AG04450 (cell line): ENCODE data around the gene TMCC1. TPM values are rescaled to one million over a fixed set of nuclear protein-coding genes. Genes with fewer than 3 reads are reported as not detected.
A peak's percentile ranks its signal among the peaks of the same experiment; 100 is the strongest.

Source experiments
- CTCF ChIA-PET: fragments of 300-600, 350-600 bp; formaldehyde crosslinking; extraction: SDS; loops from one replicate; lab custom pipeline; 2022; ENCODE audit warnings: antibody characterized with exemption, inconsistent platforms; lab: Charles Lee
- POLR2A ChIA-PET: fragments of 350-600 bp; formaldehyde crosslinking; extraction: SDS; loops from one replicate; lab custom pipeline; 2021; ENCODE audit warnings: antibody characterized with exemption, inconsistent platforms; lab: Yijun Ruan, JAX
- DNase-seq: peaks from one replicate; pipeline ENCODE4 v3.0.0-alpha.2; 2011; ENCODE audit warnings: low read depth, low spot score
- H3K27ac ChIP-seq: one replicate; pipeline ENCODE4 v1.5.1; 2012; ENCODE audit warnings: low read depth, low read length, control low read depth
- H3K27me3 ChIP-seq: one replicate; pipeline ENCODE4 v1.6.0; 2012; ENCODE audit warnings: low read length; ENCODE audit not compliant: control insufficient read depth, insufficient read depth
- H3K4me3 ChIP-seq: 2 replicates; pipeline ENCODE4 v1.5.1; 2011; ENCODE audit warnings: mild to moderate bottlenecking, low read depth, low read length, control low read depth
- H3K9me3 ChIP-seq: 2 replicates; pipeline ENCODE4 v1.5.1; 2012; ENCODE audit warnings: low read length; ENCODE audit not compliant: control insufficient read depth, insufficient read depth
- CTCF ChIP-seq: IDR thresholded peaks from 2 replicates; pipeline ENCODE4 v1.5.1; 2011; ENCODE audit warnings: low read depth, low read length, control low read depth, inconsistent platforms
- polyA plus RNA-seq: library from polyadenylated mRNA; depleted of rRNA; stranded (reverse); fragments of >200 nt; gene quantifications from 2 replicates; pipeline ENCODE4 v1.2.3, GENCODE V29; 2011

TMCC1 gene
- polyA plus RNA-seq, 1 experiment = 14.1 TPM

DNA sequence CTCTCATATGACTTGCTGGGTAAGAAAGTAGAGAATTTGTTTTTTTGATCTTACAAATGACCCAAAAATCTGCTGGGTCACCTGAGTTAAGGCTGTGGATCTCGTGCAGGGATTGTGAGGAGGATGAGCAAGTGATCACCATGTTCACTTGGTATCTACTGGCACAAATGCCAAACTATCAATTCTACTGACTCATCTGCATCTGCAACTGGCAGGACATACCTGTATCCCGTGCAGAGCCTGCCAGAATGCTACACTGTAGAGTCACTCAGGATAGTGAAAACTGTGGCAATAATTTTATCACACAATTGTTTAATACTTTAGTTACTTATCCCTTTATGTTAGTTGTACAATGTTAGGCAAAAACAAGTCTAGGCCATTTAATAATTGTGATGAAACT, 157.4 kb downstream of the TMCC1 start:
- Histone ChIP-seq H3K27me3 (no peaks in the 10 kb centered on the region), H3K9me3 (no peaks in the 10 kb centered on the region), H3K27ac (no peak overlapping the region), H3K4me3 (no peak overlapping the region)
- ChIA-PET CTCF (no interaction called here), POLR2A (interaction anchor here (0.7 kb wide), 1 partner anchor 254 kb away, joined by 3 read pairs; no protein-coding TSS in a partner anchor)
- no peak for TF ChIP-seq CTCF
- no peak for DNase-seq

DNA sequence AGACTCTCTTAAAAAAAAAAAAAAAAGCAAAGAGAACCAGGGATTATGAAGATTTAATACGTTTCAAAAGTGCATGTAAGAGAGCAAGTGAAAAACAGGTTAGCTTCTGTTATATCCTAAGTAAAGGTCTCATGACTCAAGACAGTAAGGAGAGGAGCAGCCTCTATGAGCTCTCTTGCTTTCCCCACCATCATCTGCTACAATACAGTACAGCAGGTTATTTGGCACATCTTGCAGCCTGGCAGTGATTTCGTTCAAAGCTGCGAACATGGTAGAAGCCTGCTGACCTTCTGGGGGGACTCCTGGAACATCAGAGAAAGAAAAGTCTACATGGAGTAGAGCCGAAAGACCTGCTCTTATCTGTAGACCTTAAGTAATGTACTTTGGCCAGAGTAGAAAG, 157.9 kb downstream of the TMCC1 start:
- Histone ChIP-seq H3K27me3 (no peaks in the 10 kb centered on the region), H3K27ac (no peak overlapping the region), H3K9me3 (no peaks in the 10 kb centered on the region), H3K4me3 (no peak overlapping the region)
- ChIA-PET CTCF (interaction anchor here (1.1 kb wide), 1 partner anchor 9 kb away, joined by 3 read pairs; no protein-coding TSS in a partner anchor), POLR2A (interaction anchor here (0.7 kb wide), 1 partner anchor 254 kb away, joined by 3 read pairs; no protein-coding TSS in a partner anchor)
- no peak for DNase-seq
- no peak for TF ChIP-seq CTCF

DNA sequence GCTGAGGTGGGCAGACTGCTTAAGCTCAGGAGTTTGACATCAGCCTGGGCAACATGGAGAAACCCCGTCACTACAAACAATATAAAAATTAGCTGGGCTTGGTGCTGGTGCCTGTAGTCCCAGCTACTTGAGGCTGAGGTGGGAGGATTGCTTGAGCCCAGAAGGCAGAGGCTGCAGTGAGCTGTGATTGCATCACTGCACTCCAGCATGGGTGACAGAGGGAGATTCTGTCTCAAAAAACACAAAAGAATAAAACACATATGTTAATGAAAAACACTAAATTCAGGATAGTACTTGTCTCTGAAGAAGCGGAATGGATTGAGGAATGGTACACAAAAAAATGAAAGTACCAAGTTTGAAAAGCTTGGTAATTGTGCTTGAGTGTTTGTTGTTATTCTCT, 159.1 kb downstream of the TMCC1 start:
- ChIA-PET CTCF (interaction anchor here (0.7 to 1.1 kb wide), 2 partner anchors 10 to 154 kb away, joined by 3 read pairs; no protein-coding TSS in a partner anchor), POLR2A (no interaction called here)
- TF ChIP-seq CTCF = no peak
- no peaks in the 10 kb centered on the region for H3K9me3 ChIP-seq
- H3K4me3 ChIP-seq = no peak overlapping the region
- no peak overlapping the region for H3K27ac ChIP-seq
- H3K27me3 ChIP-seq = no peaks in the 10 kb centered on the region
- no peak for DNase-seq

DNA sequence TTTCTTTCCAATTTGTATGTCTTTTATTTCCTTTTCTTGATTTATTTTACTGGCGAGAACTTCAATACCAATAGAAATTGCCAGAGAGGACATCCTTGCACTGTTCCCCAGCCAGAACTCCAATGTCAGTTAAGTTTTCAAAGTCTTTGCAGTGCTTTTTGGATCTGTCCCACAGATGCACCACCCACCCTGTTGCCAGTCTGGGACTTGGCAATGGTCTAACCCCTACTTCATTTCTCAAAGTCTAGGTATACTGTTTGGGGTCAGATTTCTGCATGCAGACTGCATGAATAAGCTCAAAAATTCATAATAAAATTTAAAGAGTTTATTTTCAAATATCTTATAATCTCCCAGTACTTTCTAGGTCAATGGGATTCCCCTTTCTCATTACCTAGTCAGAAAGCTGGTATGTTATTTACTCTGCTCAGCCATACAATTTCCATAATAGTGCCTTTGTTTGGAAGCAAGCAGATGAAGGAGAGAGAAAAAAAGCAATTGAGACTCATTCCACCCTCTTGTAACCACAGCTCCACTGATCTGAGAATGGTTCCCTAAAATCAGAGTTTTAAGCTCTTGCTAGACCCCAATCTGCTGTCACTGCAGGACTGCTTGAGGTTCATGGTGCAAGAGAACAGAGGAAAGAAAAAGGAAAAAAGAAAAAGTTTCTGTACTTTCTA, 161.2 kb downstream of the TMCC1 start:
- H3K27me3 ChIP-seq = no peaks in the 10 kb centered on the region
- ChIA-PET CTCF (no interaction called here), POLR2A (interaction anchor here (0.5 kb wide), 1 partner anchor 11 kb away, joined by 6 read pairs; no protein-coding TSS in a partner anchor)
- no peak for DNase-seq
- no peak overlapping the region for H3K4me3 ChIP-seq
- no peaks in the 10 kb centered on the region for H3K9me3 ChIP-seq
- no peak for TF ChIP-seq CTCF
- H3K27ac ChIP-seq = no peak overlapping the region

DNA sequence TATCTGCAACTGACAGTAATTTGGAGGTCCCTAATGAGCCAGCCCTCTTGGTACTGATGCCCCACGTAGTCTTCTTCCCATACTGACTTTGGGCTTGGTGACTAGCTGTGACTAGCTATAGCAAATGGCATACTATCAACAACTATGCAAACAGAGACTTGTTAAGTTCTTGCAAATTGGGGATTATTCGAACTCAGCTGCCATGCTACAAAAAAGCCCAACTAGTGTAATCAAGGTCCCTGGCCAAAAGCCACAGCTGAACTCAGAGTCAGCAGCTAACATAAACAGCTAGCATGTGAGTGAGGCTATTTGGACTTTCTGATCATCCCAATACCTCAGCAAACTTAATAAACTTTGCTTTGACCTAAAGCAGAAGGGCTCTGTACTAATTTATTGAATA, 165.8 kb downstream of the TMCC1 start:
- CTCF ChIA-PET = no interaction called here

More for the DNA sequence above, 165.8 kb downstream of the TMCC1 start:
- Histone ChIP-seq H3K9me3 (no peaks in the 10 kb centered on the region), H3K4me3 (no peak overlapping the region), H3K27me3 (no peaks in the 10 kb centered on the region), H3K27ac (no peak overlapping the region)
- TF ChIP-seq CTCF = no peak
- peak; percentile 46 for DNase-seq
- POLR2A ChIA-PET = no interaction called here
